ENCODE measurements around the gene HGFAC. TPM values are rescaled to one million over a fixed set of nuclear protein-coding genes. Genes with fewer than 3 reads are reported as not detected.

HGFAC gene
- total RNA-seq, 1 donor from 2014 or later, result 1.2 TPM

DNA sequence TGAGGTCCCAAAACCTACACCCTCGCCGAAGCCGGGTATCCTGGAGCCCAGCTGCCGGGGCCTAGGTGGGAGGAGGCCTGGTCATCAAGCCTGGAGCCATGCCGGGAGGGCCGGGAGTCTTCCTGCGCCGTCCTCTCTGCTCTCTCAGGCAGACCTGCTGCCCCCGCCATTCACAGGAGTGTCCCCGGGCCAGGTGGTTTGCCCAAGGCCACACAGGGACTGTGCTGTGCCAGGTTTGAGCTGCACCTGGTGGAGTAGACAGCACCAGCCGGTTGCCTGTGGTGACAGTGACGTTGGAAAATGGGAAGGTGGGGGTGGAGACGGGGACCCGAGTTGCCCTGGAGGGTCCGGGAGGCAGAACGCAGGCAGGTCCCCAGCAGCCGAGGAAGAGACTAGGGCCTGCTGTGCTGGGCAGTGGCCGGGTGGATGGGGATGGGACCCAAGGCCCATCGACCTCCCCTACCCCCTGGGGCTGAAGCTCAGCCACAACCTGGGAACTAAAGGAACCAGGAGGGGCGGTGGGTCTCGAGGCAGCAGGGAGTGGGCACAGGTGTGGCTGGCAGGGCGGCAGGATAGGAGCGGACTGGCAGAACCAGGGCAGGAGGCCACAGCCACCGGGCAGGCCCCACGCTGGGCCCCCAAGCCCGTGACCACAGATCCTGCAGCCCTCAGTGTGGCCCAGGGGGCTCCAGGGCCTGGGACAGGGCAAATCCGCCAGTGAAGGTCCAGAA lies 30.8 kb downstream of the HGFAC start:
- H3K4me1 ChIP-seq, result no peaks in the 10 kb centered on the region
- no peaks in the 10 kb centered on the region for H3K36me3 ChIP-seq
- TF ChIP-seq, protein P1, sequence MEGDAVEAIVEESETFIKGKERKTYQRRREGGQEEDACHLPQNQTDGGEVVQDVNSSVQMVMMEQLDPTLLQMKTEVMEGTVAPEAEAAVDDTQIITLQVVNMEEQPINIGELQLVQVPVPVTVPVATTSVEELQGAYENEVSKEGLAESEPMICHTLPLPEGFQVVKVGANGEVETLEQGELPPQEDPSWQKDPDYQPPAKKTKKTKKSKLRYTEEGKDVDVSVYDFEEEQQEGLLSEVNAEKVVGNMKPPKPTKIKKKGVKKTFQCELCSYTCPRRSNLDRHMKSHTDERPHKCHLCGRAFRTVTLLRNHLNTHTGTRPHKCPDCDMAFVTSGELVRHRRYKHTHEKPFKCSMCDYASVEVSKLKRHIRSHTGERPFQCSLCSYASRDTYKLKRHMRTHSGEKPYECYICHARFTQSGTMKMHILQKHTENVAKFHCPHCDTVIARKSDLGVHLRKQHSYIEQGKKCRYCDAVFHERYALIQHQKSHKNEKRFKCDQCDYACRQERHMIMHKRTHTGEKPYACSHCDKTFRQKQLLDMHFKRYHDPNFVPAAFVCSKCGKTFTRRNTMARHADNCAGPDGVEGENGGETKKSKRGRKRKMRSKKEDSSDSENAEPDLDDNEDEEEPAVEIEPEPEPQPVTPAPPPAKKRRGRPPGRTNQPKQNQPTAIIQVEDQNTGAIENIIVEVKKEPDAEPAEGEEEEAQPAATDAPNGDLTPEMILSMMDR (IDR thresholded peaks at IDR 0.05), result no peak
- no peak overlapping the region for H3K4me3 ChIP-seq
- no peaks in the 10 kb centered on the region for H3K9me3 ChIP-seq
- no peak overlapping the region for H3K27ac ChIP-seq
- intact Hi-C loops (cut with DNase I), result no loop called here
- ATAC-seq (no peak), DNase-seq (no peak)
- peaks cover 4% of the 10 kb centered on the region for H3K27me3 ChIP-seq

DNA sequence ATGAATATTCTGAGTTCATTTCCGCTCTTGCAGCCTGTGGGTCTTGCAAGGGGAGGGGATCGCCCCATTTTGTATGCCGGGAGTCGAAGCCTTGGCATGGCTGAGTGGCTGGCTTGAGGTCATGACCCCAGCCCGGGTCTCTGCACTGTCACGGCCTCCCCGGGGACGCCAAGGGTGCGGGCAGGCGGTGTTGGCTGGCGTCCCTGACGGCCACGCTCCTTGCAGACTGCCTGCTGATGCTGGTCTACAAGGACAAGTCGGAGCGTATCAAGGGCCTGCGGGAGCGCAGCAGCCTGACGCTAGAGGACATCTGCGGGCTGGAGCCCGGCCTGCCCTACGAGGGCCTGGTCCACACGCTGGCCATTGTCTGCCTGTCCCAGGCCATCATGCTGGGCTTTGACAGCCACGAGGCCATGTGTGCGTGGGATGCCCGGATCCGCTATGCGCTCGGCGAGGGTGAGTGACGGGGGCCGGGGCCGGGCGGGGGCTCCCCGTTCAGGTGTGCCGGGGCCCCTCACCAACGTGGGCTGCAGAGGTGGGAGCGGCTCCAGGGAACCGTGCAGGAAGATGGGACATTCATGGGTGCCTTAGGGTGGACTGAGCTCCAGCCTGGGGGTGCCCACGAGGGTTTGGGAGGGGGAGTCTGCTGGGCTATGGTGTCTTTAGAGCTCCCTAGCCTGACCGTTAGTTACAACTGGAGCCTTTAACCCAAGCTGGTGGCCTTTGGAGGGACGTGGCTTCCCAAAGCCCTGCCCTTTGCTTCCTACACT lies 31.6 kb downstream of the HGFAC start:
- Histone ChIP-seq H3K36me3 (no peaks in the 10 kb centered on the region), H3K9me3 (no peaks in the 10 kb centered on the region), H3K4me3 (no peak overlapping the region), H3K27me3 (peaks cover 4% of the 10 kb centered on the region), H3K27ac (no peak overlapping the region), H3K4me1 (no peaks in the 10 kb centered on the region)
- ATAC-seq (no peak), DNase-seq (no peak)
- intact Hi-C loops (cut with DNase I), result no loop called here
- TF ChIP-seq, protein P1 (IDR thresholded peaks at IDR 0.05), result no peak

DNA sequence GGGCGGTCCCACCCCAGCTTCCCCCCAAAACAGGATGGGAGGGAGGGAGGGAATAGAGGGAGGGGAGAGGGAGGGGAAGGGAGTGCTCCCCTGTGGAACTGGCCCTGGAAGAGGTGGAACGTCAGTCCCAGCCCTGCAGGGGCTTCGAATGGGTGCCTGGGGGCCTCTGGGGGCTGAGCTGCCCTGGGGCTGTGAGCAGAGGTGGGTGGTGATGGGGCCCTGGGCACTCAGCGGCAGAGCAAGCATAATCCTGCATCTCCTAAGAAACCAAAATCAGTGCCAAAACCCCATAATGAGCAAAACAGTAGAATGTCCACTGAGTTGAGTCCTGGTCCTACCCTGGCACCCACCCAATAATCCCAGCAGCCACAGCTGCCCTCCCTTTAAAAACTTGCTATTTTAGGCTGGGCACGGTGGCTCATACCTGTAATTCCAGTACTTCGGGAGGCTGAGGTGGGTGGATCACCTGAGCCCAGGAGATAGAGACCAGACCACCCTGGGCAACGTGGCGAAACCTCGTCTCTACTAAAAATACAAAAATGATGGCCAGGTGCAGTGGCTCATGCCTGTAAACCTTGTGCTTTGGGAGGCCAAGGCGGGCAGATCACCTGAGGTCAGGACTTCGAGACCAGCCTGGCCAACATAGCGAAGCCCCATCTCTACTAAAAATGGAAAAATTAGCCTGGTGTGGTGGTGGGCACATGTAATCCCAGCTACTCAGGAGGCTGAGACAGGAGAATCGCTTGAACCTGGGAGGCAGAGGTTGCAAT lies 32.4 kb downstream of the HGFAC start:
- Histone ChIP-seq H3K9me3 (no peaks in the 10 kb centered on the region), H3K4me1 (no peaks in the 10 kb centered on the region), H3K27me3 (peaks cover 4% of the 10 kb centered on the region), H3K36me3 (no peaks in the 10 kb centered on the region), H3K4me3 (no peak overlapping the region), H3K27ac (no peak overlapping the region)
- TF ChIP-seq, protein P1 (IDR thresholded peaks at IDR 0.05), result no peak
- ATAC-seq (no peak), DNase-seq (no peak)
- intact Hi-C loops (cut with DNase I), result no loop called here

DNA sequence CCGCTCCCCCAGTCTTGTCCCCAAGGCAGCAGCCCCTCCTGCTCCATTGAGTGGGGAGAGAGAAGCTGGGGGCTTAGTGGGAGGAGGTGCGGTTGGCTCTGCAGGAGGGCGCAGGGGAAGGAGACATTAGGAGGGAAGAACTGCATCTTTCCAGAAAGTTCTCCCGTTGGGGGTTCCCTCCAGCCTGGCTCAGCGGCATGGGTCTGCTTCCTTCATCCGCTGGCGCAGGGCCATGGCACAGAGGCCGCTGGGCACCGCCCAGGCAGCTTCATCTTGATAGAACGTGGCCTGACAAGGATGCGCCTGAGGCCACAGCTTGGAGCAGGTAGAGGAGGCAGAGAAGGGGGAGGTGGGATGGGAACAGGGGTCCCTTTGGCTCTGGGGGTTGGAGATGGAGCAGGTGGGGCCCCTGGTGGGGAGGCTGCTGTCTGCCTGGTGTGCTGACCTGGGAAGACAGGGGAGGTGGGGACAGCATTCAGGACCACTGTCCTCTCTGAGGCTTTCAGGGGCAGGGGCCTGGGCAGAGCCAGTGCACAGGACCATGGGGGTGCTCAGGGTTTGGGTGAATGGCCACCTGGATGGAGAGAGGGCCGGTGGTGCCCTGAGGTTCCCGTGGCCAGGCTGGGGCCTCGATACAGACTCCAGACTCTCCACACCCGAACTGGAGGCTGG lies 33.4 kb downstream of the HGFAC start:
- peaks cover 4% of the 10 kb centered on the region for H3K27me3 ChIP-seq
- H3K4me1 ChIP-seq, result peaks cover under 1% of the 10 kb centered on the region
- TF ChIP-seq, protein P1 (IDR thresholded peaks at IDR 0.05), result no peak
- DNase-seq (no peak), ATAC-seq (no peak)
- no peak overlapping the region for H3K27ac ChIP-seq
- H3K9me3 ChIP-seq, result no peaks in the 10 kb centered on the region
- no peak overlapping the region for H3K4me3 ChIP-seq
- no peaks in the 10 kb centered on the region for H3K36me3 ChIP-seq
- intact Hi-C loops (cut with DNase I), result no loop called here

DNA sequence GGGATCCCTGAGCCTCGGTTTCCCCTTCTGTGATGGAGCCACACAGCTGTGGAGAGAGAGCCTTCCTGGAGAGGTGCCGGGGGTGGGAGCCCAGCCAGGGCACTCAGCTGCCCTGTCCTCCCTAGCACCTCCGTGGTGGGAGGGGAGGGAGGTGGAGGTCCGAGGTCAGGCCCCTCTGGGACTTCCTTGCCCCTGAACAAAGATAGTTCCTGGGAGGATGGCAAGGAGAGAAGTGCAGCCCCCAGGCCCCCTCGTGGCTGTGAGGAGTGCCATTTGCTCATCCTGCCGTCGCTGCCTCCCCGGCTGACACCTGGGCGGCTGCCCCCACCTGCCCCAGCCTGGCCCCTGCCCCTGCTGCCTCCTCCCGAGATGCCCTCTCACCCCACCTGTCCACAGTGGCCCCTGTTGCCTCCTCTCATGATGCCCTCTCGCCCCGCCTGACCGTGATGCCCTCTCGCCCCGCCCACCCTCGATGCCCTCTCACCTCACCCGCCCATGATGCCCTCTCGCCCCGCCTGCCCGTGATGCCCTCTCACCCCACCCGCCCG lies 34.0 kb downstream of the HGFAC start:
- H3K9me3 ChIP-seq, result no peaks in the 10 kb centered on the region
- DNase-seq (no peak), ATAC-seq (no peak)
- H3K36me3 ChIP-seq, result no peaks in the 10 kb centered on the region
- no peak overlapping the region for H3K27ac ChIP-seq
- H3K27me3 ChIP-seq, result peaks cover 5% of the 10 kb centered on the region
- no peak overlapping the region for H3K4me3 ChIP-seq
- TF ChIP-seq, protein P1 (IDR thresholded peaks at IDR 0.05), result no peak
- H3K4me1 ChIP-seq, result peaks cover 6% of the 10 kb centered on the region
- intact Hi-C loops (cut with DNase I), result no loop called here
